ENCODE data around the gene ETS2.

The ETS2 gene

GRCh38 chr21:38802050-38803026 lies 3.4 kb upstream of the ETS2 start:
- peak; percentile 92 for DNase-seq

DNA sequence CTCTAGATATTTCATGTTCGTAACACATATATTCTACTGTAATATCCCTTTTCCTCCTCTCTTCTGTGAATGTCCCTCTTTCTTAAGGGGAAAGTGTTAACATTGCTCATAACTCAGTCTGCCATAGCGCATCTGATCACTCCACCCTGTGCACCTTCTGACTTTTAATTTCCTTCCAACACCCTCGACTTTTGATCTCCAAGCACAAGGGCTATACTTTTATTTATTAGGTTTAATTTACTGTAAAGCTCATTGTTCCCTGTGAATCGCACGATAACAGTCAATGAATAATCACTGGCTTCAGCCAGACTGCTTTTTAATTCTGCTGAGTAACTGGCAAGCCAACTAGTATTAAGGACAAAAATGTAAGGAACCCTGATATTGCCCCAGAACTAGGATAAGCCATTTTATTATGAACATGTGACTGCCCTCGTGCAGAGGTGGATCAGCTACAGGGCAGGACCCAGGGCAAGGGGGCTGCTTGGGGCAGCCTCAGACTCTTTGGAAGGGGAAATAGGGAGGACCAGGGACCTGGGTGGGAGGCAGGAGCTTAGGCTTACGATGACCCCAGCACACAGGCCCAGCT lies 2.6 kb upstream of the ETS2 start:
- no peak for DNase-seq

DNA sequence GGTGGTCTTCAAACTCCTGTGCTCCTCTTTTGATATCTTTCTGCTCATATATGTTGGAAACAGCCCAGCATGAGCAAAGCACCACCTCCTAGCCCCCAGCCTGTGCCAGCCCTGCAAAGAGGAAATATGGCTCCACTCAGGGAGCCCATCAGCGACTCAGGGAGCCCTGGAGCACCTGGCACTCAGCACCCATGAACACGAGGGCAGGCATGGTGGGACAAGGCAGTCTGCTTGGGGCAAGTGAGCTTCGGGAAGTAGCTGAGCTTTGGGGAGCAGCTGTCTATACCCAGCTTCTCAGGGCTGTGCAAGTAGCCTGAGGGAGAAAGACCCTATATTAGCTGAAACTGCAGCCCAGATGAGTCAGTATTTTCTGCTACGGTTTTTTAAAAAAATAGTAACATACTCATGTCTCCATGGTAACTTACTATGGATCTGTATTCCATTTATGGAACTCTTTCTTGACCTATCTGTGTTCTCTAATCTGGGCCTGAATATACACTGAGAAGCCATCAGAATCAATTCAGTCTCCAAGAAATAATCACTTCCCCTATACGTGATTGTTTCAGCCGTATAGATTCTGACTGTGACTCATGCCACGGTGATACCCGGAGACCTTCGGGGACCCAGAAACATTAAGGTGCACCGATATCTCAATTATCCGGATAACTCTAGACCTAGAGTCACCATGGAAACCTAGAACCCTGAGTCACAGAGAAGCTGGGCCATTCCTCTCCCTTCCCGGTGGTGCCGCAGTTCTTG lies 1.5 kb upstream of the ETS2 start:
- DNase-seq = peak; percentile 55

DNA sequence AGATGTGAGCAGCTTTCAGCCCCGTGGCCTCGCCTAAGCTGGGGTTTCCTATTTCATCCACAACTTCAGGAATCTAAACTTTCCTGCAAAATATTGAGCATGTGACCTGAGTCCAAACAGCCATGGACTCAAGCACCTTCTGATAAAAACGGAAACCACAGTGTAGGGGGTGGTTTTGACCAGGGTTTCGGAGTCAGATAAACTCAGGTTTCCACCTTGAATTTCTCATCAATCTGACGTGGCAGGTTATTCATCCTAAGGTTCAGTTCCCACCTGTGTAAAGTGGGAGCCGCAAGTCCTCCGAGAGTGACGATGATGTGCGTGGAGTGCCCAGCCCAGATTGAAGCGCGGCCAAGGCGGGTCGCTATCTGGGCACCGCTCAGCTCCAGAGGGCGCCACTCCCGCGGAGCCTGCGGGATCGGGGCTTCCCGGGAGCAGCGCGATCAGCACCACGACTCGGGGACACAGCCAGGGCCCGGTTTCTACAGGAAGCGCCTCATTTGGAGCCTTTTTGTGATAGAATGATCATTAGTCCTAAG lies 871 bp upstream of the ETS2 start:
- DNase-seq = peak; percentile 83

DNA sequence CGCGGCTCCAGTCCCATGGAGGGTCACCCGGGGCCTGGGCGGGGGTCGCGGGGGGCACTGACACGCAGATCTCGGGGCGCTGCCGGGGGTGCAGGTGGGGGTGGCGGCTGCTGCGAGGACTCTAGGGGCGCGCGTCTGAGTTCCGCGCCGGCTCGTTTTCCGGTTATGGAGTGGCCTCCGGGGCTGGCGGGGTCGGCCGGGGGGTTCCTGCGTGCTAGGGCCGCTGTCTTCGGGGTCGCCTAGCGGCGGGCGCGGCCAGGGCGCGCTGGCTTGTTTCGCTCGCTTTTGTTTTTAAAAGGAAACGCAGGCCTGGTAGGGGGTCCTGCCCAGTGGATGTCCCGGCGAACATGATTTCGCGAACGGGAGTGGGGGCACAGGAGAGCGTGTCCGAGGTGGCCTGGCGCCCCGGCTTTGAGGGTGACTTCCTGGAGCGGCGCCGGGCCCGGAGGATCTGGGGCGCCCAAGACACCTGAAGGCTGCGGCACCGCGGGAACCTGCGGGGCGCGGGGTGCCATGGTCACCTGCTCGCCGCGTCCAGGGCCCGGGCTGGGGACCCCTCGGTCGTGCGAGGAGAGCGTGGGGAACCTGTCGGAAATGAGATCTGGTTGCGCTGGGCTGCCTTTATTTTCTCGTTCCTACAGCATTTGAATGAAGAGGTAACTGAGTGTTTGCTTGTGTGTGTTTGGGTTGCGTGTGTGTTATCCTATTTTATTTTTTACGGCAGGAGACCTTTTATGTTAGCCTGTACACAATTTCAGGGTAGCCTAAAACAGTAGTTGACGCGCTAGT lies 618 bp downstream of the ETS2 start:
- peak; percentile 53 for DNase-seq

DNA sequence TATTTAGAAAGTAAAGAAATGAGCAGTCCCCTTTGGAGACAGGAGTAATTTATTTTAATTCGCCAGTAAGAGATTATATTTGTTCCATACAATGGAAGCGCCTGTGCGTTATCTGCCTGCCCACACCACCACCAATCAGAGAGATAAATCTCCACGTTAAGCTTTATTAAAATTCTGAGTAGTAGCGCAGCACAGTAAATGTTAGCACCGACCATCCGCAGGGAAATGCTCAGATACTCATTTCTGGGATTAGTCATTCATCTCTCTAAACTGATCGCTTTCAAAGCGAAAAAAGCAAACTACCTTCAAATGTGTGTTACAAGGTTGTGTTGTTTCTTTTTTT lies 1.2 kb downstream of the ETS2 start:
- DNase-seq = peak; percentile 43

- no peak for DNase-seq
Observed at GRCh38 chr21:38807441-38807871, 1.7 kb downstream of the ETS2 start.

- peak; percentile 20 for DNase-seq
Observed at GRCh38 chr21:38807986-38808385, 2.3 kb downstream of the ETS2 start.

DNA sequence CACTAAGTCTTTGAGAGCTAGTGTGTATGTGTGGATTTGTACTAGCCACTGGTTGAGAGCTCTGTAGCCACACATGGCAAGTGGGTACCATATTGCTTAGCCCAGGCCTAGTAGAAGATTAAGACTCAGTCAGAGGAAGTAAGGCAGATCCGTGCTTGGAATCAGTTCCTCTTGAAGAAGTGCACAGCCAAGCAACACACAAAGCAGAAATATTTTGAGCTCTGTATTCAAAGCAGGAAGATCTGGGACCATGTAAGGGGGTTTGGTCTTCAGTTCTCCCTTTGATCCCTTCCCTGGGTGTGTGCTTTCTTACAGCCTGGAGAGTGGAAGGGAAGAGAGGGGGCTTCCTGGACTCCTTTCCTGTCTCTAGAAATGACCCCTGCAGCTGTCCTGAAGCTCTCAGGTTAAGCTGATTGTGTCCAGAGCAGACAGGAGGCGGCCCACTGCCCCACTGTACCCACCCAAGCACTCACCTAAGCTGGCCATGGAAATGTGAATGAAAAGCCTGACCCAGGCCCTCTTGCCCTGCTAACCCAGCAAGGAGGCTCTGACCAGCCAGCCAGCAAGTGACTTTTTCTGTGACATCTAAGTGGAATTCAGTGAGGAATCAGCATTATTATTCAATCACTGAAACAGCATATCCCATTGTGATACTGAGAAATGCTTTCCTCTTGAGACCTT lies 3.6 kb downstream of the ETS2 start:
- DNase-seq = no peak

DNA sequence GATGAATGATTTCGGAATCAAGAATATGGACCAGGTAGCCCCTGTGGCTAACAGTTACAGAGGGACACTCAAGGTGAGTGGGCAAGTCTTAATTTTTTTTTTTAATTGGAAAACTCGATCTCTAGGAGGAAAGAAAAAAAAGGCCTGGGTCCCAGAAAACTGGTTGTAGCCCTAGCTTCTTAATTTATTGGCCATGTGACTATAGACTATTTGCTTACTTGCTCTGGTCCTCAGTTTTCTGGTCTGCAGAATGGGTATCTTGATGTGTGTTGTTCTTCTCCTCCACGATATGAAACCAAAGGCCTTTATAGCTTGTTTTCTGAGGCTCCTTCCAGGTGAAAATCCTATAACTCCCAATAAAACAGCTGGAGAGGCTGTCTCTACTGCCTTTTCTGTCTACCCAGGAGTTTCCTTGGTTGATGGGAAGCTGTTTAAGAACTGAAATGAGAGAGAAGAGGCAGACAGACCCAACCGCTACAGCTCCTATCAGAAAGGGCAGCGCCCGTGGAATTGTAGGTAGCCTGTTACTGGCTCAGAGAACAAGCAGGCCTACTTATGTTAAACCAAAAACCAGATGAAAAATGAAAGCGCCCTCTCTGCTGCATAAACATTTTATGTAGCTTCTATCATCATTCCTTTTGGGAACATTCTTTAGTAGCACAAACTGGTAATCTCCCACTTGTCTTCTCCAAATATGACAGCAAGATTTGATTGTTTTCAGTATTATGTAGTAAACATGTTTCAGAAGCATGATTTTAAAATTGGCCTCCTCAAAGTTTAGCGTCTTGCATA lies 4.5 kb downstream of the ETS2 start:
- DNase-seq = no peak

GRCh38 chr21:38810826-38811164 lies 5.1 kb downstream of the ETS2 start:
- no peak for DNase-seq

- DNase-seq = no peak
Observed at GRCh38 chr21:38811257-38811656, 5.5 kb downstream of the ETS2 start.

DNA sequence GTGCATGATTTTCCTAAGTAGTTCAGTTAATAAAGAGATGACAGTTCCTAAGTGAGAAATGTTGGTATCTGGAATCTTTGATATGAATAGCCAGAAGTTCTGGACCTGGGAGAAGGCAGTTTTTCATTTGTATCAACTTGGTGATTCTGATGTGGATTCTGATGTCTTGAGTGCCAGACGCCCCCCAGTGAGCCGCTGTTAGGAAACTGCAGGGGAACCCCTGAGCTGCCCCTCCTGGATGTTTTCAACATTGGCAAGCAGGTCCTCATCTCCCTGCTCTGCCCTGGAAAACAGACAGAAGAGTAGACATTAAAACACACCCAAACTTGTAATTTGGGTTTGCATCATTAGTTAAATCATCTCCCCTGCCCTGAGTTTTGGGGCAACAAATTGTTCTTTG lies 7.4 kb downstream of the ETS2 start:
- no peak for DNase-seq

GRCh38 chr21:38813547-38813946 lies 7.8 kb downstream of the ETS2 start:
- DNase-seq = no peak

GRCh38 chr21:38814126-38815059 lies 8.7 kb downstream of the ETS2 start:
- DNase-seq = no peak

DNA sequence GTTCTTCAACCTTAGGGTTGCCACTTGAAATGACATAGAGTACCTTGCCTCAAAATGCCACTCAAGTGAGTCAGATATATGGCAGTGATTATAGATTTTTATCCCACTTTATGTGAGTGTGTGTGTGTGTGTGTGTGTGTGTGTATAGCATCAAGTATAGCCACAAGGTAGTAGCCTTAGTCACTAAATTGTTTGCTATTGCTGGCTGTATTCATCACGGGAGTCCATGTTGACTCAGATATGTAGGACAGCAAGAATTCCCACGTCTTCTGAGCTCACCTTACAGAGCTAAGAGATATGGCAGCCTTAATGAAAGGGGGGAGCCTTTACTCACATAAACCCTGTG lies 9.3 kb downstream of the ETS2 start:
- DNase-seq = peak; percentile 21

GRCh38 chr21:38816400-38816977 lies 10.8 kb downstream of the ETS2 start:
- DNase-seq = no peak

GRCh38 chr21:38817371-38818324 lies 11.9 kb downstream of the ETS2 start:
- DNase-seq = no peak

DNA sequence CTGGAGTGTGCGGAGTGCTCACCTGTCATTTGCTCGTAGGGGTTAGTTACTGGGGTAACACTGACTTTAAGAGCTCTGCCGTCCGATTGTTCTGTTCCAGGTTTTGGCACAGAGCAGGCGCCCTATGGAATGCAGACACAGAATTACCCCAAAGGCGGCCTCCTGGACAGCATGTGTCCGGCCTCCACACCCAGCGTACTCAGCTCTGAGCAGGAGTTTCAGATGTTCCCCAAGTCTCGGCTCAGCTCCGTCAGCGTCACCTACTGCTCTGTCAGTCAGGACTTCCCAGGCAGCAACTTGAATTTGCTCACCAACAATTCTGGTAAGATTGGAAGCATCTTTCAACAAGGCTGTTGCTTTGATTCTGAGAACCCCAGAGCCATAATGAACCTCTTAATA lies 12.6 kb downstream of the ETS2 start:
- no peak for DNase-seq

Data from DMS53 (cell line).